ENCODE data around the gene SDK1. TPM values are rescaled to one million over a fixed set of nuclear protein-coding genes. Genes with fewer than 3 reads are reported as not detected.

The SDK1 gene
- total and polyA plus RNA-seq, 2 of the 8 experiments (the other 6 are each of a cell fraction or from before 2014, with no cell fraction given), result 3.3 to 7.2 TPM

GRCh38 chr7:3880228-3880987, 579.4 kb downstream of the SDK1 start:
- no peak overlapping the region for H3K4me2 ChIP-seq (ENCODE audit: insufficient read depth in 1 of 2, low read depth in 2 of 2, low read length in 2 of 2)
- peak overlapping the region; percentile 68; the same call in 1 of the 2 replicates for H4K8ac ChIP-seq (ENCODE audit: extremely low read depth, insufficient read depth, low read length)
- WGBS, 2 experiments (ENCODE audit: extremely low coverage in 1 of 2, insufficient coverage in 1 of 2, insufficient read length in 1 of 2, insufficient replicate concordance in 2 of 2, low coverage in 1 of 2, low lambda C conversion rate in 2 of 2, missing lambda C conversion rate in 1 of 2), result 87% methylated on average over 18 of the region's 26 CpGs; no CpG with 5 or more reads in 1 of the 2 experiments
- no peak for FAIRE-seq
- no peak overlapping the region for H3K56ac ChIP-seq (replicated peaks; ENCODE audit: insufficient read length, low read depth, low read length)
- no peak overlapping the region for H2BK5ac ChIP-seq (ENCODE audit: low read depth, low read length)
- H3K27ac ChIP-seq (ENCODE audit: low read depth, low read length), result no peak overlapping the region
- no peaks in the 10 kb centered on the region for H3K27me3 ChIP-seq (replicated peaks in 1 of 4; ENCODE audit: control insufficient read depth in 3 of 4, extremely low read depth in 1 of 4, insufficient read depth in 3 of 4, low read length in 3 of 4)
- no peak overlapping the region for H2BK15ac ChIP-seq (ENCODE audit: low read length)
- H2AK5ac ChIP-seq (ENCODE audit: low read depth, low read length), result no peak overlapping the region
- no peak overlapping the region for H3K4me3 ChIP-seq (ENCODE audit: extremely low read depth in 1 of 4, insufficient read depth in 2 of 4, low read depth in 3 of 4, low read length in 4 of 4)
- H2BK12ac ChIP-seq (ENCODE audit: low read depth, low read length), result no peak overlapping the region
- H3K79me1 ChIP-seq (ENCODE audit: low read depth, low read length), result no peaks in the 10 kb centered on the region
- no peak for TF ChIP-seq RNF2 (IDR thresholded peaks at IDR 0.05; ENCODE audit: borderline replicate concordance, low read depth, low read length, missing control alignments, poor library complexity, severe bottlenecking)
- TF ChIP-seq E2F6 (IDR thresholded peaks at IDR 0.05), result peak; percentile 51; the same call in 1 of the 2 replicates
- no peak overlapping the region for H3K9ac ChIP-seq (replicated peaks in 1 of 4; ENCODE audit: extremely low read depth in 1 of 4, low read depth in 3 of 4, low read length in 3 of 4)
- no peak overlapping the region for H4K91ac ChIP-seq (replicated peaks; ENCODE audit: insufficient read length, low read length)
- no peak overlapping the region for H4K5ac ChIP-seq (ENCODE audit: insufficient read length, low read depth, low read length)
- no peak overlapping the region for H2AFZ ChIP-seq (ENCODE audit: low read length)
- H3K14ac ChIP-seq (ENCODE audit: insufficient read length), result no peak overlapping the region
- POLR2A ChIA-PET (ENCODE audit: partially characterized antibody), result interaction anchor here (0.6 kb wide), 1 partner anchor 586 kb away, joined by 3 read pairs; no protein-coding TSS in a partner anchor
- no peaks in the 10 kb centered on the region for H3K79me2 ChIP-seq (ENCODE audit: control insufficient read depth in 1 of 2, insufficient read depth in 2 of 2, low read length in 2 of 2)
- H3K23me2 ChIP-seq (ENCODE audit: low read depth, low read length), result no peaks in the 10 kb centered on the region
- CTCF ChIA-PET (ENCODE audit: partially characterized antibody), result interaction anchor here (1.1 to 1.5 kb wide), 4 partner anchors 15 to 221 kb away, joined by 3 read pairs; no protein-coding TSS in a partner anchor
- no peaks in the 10 kb centered on the region for H3K4me1 ChIP-seq (replicated peaks in 1 of 4; ENCODE audit: control insufficient read depth in 3 of 4, insufficient read depth in 4 of 4, low read length in 3 of 4)
- H3K18ac ChIP-seq (ENCODE audit: extremely low read depth, low read length), result no peak overlapping the region
- no peaks in the 10 kb centered on the region for H4K20me1 ChIP-seq (replicated peaks in 1 of 2; ENCODE audit: control insufficient read depth in 1 of 2, insufficient read depth in 2 of 2, low read length in 2 of 2)
- no peak overlapping the region for H2BK120ac ChIP-seq (replicated peaks; ENCODE audit: low read depth, low read length)
- H3K4ac ChIP-seq (replicated peaks; ENCODE audit: insufficient read length, low read depth, low read length), result no peak overlapping the region
- no peak for DNase-seq (ENCODE audit: low read depth in 1 of 2, low spot score in 2 of 2)
- no peak overlapping the region for H3K23ac ChIP-seq (ENCODE audit: insufficient read length)
- H3K36me3 ChIP-seq (ENCODE audit: control insufficient read depth in 2 of 4, insufficient read depth in 4 of 4, low read length in 3 of 4), result no peaks in the 10 kb centered on the region
- H2BK20ac ChIP-seq (ENCODE audit: low read length), result no peak overlapping the region
- no peaks in the 10 kb centered on the region for H3K9me3 ChIP-seq (ENCODE audit: insufficient read depth in 2 of 2, low read depth in 1 of 2, low read length in 1 of 2)
